HUES64 (cell line): ENCODE results near the gene SIX2.

Experiments used
- H3K27ac ChIP-seq: 2 replicates; pipeline ENCODE4 v1.7.0; 2013; ENCODE audit warnings: low read depth, low read length, inconsistent platforms
- H3K27me3 ChIP-seq: 2 replicates; pipeline ENCODE4 v1.6.1; 2013; ENCODE audit warnings: mild to moderate bottlenecking, low read length; ENCODE audit not compliant: insufficient read depth
- H3K36me3 ChIP-seq: 2 replicates; pipeline ENCODE4 v1.6.1; 2013; ENCODE audit warnings: mild to moderate bottlenecking, low read length; ENCODE audit not compliant: insufficient read depth
- H3K4me1 ChIP-seq: 2 replicates; pipeline ENCODE4 v1.6.1; 2013; ENCODE audit warnings: mild to moderate bottlenecking, low read length, moderate library complexity; ENCODE audit not compliant: insufficient read depth
- H3K4me3 ChIP-seq: 2 replicates; pipeline ENCODE4 v1.5.1; 2013; ENCODE audit warnings: mild to moderate bottlenecking, low read length, moderate library complexity
- H3K9ac ChIP-seq: 2 replicates; pipeline ENCODE4 v1.6.1; 2013; ENCODE audit warnings: mild to moderate bottlenecking, low read depth, low read length
- H3K9me3 ChIP-seq: 2 replicates; pipeline ENCODE4 v1.6.1; 2013; ENCODE audit warnings: low read depth, low read length; ENCODE audit not compliant: insufficient read depth
- WGBS: fragments of 150-250, 120-280 bp; methylation state at CpG from one replicate; pipeline ENCODE4 v1.1.7; 2013; ENCODE audit warnings: missing lambda C conversion rate; 5-methylcytosine and 5-hydroxymethylcytosine counted together

The SIX2 gene

GRCh38 chr2:45007961-45008295, 1.3 kb downstream of the SIX2 start:
- Histone ChIP-seq H3K4me1 (peaks cover 22% of the 10 kb centered on the region), H3K4me3 (no peak overlapping the region), H3K27me3 (peaks cover 97% of the 10 kb centered on the region), H3K9me3 (no peaks in the 10 kb centered on the region), H3K9ac (no peak overlapping the region), H3K36me3 (no peaks in the 10 kb centered on the region), H3K27ac (no peak overlapping the region)
- WGBS, result 7% methylated on average over 6 of the region's 6 CpGs

- Histone ChIP-seq H3K4me3 (no peak overlapping the region), H3K27ac (no peak overlapping the region), H3K9me3 (no peaks in the 10 kb centered on the region), H3K4me1 (peaks cover 20% of the 10 kb centered on the region), H3K27me3 (peaks cover 97% of the 10 kb centered on the region), H3K9ac (no peak overlapping the region), H3K36me3 (no peaks in the 10 kb centered on the region)
- WGBS, result 12% methylated on average over 7 of the region's 7 CpGs
Measured at GRCh38 chr2:45006942-45007287, 2.3 kb downstream of the SIX2 start.

- 11% methylated on average over 37 of the region's 37 CpGs for WGBS
- H3K4me3 ChIP-seq, result no peak overlapping the region
- peaks cover 20% of the 10 kb centered on the region for H3K4me1 ChIP-seq
- no peak overlapping the region for H3K27ac ChIP-seq
- no peaks in the 10 kb centered on the region for H3K36me3 ChIP-seq
- no peak overlapping the region for H3K9ac ChIP-seq
- H3K27me3 ChIP-seq, result peaks cover 97% of the 10 kb centered on the region
- H3K9me3 ChIP-seq, result no peaks in the 10 kb centered on the region
Measured at GRCh38 chr2:45006041-45006941, 3.0 kb downstream of the SIX2 start.

- no peaks in the 10 kb centered on the region for H3K36me3 ChIP-seq
- H3K4me3 ChIP-seq, result peak overlapping the region; percentile 41; the same call in 1 of the 2 replicates
- H3K9me3 ChIP-seq, result no peaks in the 10 kb centered on the region
- peaks cover 14% of the 10 kb centered on the region for H3K4me1 ChIP-seq
- peaks cover 97% of the 10 kb centered on the region for H3K27me3 ChIP-seq
- no peak overlapping the region for H3K9ac ChIP-seq
- no peak overlapping the region for H3K27ac ChIP-seq
- WGBS, result 1% methylated on average over 25 of the region's 25 CpGs
Measured at GRCh38 chr2:45005261-45006002, 3.8 kb downstream of the SIX2 start.

GRCh38 chr2:45004562-45005191, 4.6 kb downstream of the SIX2 start:
- Histone ChIP-seq H3K36me3 (no peaks in the 10 kb centered on the region), H3K9ac (no peak overlapping the region), H3K9me3 (no peaks in the 10 kb centered on the region), H3K4me3 (peak overlapping the region; percentile 41), H3K27ac (no peak overlapping the region), H3K4me1 (peaks cover 13% of the 10 kb centered on the region), H3K27me3 (peaks cover 97% of the 10 kb centered on the region)
- under 1% methylated on average over 41 of the region's 45 CpGs for WGBS

- H3K4me3 ChIP-seq, result peak overlapping the region; percentile 41
Measured at GRCh38 chr2:45003579-45004551, 5.4 kb downstream of the SIX2 start.

GRCh38 chr2:45002686-45003085, 6.6 kb downstream of the SIX2 start:
- Histone ChIP-seq H3K9me3 (no peaks in the 10 kb centered on the region), H3K4me3 (no peak overlapping the region), H3K9ac (no peak overlapping the region), H3K4me1 (peaks cover 9% of the 10 kb centered on the region), H3K27me3 (peaks cover 100% of the 10 kb centered on the region), H3K36me3 (no peaks in the 10 kb centered on the region), H3K27ac (no peak overlapping the region)
- 48% methylated on average over 3 of the region's 3 CpGs for WGBS

More at GRCh38 chr2:45003579-45004551, 5.4 kb downstream of the SIX2 start:
- no peak overlapping the region for H3K27ac ChIP-seq
- H3K27me3 ChIP-seq, result peaks cover 100% of the 10 kb centered on the region
- H3K36me3 ChIP-seq, result no peaks in the 10 kb centered on the region
- 5% methylated on average over 41 of the region's 41 CpGs for WGBS
- no peak overlapping the region for H3K9ac ChIP-seq
- H3K9me3 ChIP-seq, result no peaks in the 10 kb centered on the region
- H3K4me1 ChIP-seq, result peaks cover 13% of the 10 kb centered on the region

GRCh38 chr2:45001869-45002385, 7.3 kb downstream of the SIX2 start:
- H3K27ac ChIP-seq, result no peak overlapping the region
- 8% methylated on average over 8 of the region's 9 CpGs for WGBS
- no peak overlapping the region for H3K9ac ChIP-seq
- H3K4me3 ChIP-seq, result 0 out of 2 replicates have a peak overlapping the region, but pooled peaks have one; percentile 39
- H3K27me3 ChIP-seq, result peaks cover 100% of the 10 kb centered on the region
- no peaks in the 10 kb centered on the region for H3K9me3 ChIP-seq
- peaks cover 9% of the 10 kb centered on the region for H3K4me1 ChIP-seq
- H3K36me3 ChIP-seq, result no peaks in the 10 kb centered on the region

GRCh38 chr2:45000921-45001868, 8.1 kb downstream of the SIX2 start:
- Histone ChIP-seq H3K27me3 (peaks cover 100% of the 10 kb centered on the region), H3K4me3 (peak overlapping the region; percentile 39)

More at GRCh38 chr2:45000921-45001868, 8.1 kb downstream of the SIX2 start:
- H3K9me3 ChIP-seq, result no peaks in the 10 kb centered on the region
- 2% methylated on average over 61 of the region's 61 CpGs for WGBS
- H3K9ac ChIP-seq, result no peak overlapping the region
- peaks cover 9% of the 10 kb centered on the region for H3K4me1 ChIP-seq
- H3K27ac ChIP-seq, result no peak overlapping the region
- no peaks in the 10 kb centered on the region for H3K36me3 ChIP-seq
